T-helper 9 cell (primary cell): ENCODE results near the gene LGR4.

Experiments
- DNase-seq: peaks from one replicate; pipeline ENCODE4 v3.0.0-alpha.2; 2020

LGR4 gene

GRCh38 chr11:27373392-27373791 is 99.2 kb downstream of the LGR4 start:
- no peak for DNase-seq

DNA sequence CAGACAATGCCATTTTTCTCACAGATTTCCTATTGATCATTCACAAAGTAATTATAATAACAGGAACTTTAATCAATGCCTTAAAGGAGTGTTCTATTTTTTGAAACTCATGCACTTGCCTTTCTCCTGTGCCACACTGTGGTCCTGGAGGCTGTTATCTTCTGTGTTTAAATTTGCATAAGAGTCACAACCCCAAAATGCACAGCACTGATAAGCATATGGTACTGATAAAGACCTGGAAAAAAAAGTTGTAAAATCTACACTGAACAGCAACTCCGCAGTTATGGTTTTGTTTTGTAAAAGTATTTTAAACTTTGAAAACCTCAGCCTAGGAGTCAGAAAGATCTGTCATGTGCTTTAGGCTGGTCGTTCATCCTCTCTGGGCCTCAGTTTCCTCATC is 100.4 kb downstream of the LGR4 start:
- no peak for DNase-seq

DNA sequence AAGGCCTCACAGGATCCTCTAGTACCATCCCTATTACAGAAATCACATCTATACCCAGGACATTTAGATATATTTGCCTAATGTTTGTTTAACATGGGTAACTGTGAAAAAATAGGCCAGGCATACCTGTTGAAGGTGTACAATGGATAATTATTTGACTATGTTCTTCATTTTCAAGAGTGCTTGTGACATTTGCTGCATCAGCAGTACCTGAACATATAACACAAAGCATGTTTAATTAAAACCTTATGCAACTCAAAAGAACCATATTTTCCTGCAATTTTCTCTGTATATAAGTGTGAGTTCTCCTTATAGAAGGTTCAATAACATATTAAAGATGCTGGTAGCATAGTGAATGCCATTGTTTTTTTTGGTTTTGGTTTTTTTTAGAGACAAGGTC is 101.1 kb downstream of the LGR4 start:
- DNase-seq: no peak

DNA sequence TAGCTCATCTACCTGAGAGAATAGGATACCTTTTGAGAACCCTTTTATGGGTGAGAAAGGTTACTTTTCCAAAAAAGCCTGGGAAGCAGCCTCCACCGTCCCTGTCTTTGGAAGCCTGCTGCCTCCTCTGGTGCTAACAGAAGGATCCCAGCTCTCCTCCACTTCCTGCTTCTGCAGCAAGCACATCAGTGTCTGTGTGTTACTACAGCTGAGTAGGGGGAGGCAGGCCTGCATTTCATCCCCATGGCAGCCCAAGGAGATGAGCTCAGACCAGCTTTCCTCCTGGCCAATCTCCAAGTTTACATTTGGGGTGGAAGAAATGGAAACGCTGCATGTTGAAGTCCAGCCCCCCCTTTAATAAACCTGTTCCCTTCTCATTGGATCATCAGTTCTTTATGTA is 102.2 kb downstream of the LGR4 start:
- no peak for DNase-seq

DNA sequence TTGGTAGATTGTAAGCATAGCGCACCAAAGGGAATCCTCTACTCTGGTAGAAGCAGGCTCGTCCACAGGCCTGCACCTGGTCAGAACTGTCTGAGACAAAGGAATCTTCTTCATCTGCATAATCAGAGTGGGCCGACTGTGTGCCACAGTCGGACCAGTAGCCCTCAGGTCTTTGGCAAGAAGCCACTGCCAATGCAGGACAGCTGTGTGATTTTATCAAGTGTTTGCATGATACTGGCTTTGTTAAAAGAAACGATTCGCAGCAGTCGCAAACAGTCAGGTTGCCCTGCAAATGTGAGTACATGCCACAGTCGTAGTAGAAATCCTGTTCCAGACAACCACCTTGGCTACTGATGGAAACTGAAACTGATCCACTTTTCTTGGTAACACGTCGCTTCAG is 104.7 kb downstream of the LGR4 start:
- DNase-seq: no peak

DNA sequence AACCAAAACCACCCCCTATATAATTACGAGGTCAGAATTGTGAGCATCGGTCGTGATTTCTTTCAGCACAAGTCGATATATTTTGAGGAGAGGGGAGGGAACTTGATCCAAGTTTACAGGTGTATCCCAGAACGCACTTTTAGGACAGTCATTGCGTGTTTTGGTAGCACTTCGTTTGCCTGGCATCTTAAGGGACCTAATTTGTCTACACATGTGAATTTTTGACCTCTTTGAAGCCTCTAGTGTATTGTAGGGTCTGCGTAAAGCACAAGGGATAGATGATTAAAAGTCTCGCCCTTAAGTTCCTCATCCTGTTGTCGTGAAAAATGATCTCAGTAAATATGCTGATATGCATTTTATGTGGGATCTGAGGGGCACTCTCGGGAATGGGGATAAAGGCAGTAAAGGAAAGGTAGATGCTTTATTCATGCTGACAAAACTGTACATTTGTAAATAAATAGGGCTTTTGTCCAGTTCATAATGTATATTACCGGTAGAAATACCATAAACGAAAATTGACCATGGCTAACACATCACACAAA is 108.9 kb downstream of the LGR4 start:
- no peak for DNase-seq

- peak; percentile 79 for DNase-seq
Measured at GRCh38 chr11:27362749-27363575, 109.6 kb downstream of the LGR4 start, which contains the start of gene CCDC34. Gene CCDC34 (minus strand): TSS chr11:27363215. CDS start chr11:27363194, 21 bp downstream.

GRCh38 chr11:27361649-27362431 is 110.8 kb downstream of the LGR4 start:
- no peak for DNase-seq

GRCh38 chr11:27358296-27358695 is 114.3 kb downstream of the LGR4 start:
- no peak for DNase-seq

DNA sequence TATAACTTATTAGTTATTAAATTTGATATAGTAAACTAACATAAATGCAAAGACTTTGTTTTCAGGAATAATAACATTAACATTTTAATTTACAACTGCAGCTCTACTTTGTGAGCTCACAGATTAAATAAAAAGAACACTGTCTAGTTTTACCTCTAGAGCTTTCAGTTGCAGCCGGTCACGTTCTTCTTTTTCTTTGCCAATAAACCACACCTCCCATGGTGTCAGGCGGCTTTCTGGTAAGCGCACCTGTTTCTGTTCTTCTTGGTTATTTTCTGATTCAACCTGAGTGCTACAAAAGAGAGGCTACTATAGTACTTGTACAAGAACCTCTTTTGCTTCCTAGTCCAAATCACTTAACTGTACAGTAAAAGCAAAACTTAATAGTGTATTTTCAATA is 115.3 kb downstream of the LGR4 start:
- DNase-seq: no peak

- DNase-seq: no peak
Measured at GRCh38 chr11:27356624-27357222, 115.9 kb downstream of the LGR4 start.

DNA sequence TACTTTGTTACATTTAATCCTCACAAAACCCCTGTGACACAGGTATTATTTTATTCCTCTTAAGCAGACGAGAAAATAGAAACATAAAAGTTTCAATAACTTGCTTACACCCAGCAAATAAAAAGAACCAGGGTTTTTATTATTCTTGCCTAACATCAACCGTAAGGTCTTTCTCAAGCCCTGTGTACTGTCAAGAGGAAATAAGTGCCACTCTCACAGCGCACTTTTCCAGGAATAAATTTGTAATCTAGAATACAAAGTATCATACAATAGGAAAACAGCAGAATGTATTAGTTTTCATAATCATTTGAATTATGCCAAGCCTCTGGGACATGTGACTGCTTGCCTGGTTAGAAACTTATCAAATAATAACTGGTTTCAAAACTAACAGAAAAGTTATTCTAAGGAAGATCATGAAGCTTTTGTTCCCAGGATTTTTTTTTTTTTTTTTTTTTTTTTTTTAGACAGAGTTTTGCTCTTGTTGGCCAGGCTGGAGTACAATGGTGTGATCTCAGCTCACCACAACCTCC is 117.0 kb downstream of the LGR4 start:
- DNase-seq: no peak

GRCh38 chr11:27354359-27354965 is 118.1 kb downstream of the LGR4 start:
- DNase-seq: no peak

DNA sequence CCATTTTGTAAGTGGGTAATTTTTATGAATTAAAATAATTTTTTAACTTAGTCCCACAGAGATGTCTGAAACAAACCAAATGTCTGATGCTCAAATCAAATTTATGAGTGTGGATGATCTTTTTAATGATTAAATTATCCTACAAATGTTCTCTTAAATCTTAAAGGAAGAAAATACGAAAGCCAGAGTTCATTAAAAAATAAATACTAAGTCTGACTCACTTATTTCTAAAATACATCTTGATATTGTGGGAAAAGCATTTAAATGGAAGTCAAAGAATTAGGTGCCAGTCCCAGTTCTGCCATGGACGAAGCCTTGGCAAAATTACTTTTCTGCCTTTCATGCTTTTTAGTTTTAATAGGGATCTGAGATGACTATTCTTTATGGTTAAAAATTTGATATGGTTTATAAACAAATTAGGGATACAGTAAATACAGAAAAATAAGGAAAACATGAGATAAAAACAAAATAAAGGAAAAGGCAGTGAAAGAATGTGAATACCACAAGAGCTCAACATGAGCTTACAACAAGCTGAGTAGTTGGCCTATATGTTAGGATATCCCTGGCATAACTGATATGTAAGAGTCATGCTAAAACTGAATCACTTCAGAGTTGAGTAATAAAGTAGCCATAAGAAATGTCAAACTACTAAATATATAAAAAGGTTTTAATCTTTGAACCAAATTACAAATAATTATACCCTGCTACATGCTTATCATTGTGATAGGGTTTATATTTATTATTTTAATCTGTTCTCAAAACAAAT is 118.8 kb downstream of the LGR4 start:
- DNase-seq: no peak

- DNase-seq: no peak
Measured at GRCh38 chr11:27352781-27353180, 119.8 kb downstream of the LGR4 start.

- DNase-seq: no peak
Measured at GRCh38 chr11:27350511-27350910, 122.1 kb downstream of the LGR4 start.

DNA sequence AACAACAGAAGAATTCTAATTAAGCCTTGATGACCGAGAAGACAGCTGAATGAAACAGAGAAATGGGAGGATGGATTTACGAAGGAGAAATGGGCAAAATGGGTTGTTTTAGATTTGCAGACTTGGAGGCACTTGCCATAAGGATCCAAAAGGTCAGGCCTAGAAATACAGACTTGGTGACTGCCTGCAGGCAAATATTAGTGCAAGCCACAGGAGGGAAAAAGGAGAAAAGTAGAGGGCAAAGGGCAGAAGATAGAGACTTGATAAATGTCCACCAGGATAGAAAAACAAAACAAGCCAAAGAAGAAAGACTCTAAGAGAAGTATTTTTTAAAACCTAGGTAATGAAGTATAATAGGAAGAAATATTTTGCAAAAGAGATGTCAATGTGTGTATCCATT is 122.7 kb downstream of the LGR4 start:
- DNase-seq: no peak

- DNase-seq: no peak
Measured at GRCh38 chr11:27348340-27348873, 124.2 kb downstream of the LGR4 start.

DNA sequence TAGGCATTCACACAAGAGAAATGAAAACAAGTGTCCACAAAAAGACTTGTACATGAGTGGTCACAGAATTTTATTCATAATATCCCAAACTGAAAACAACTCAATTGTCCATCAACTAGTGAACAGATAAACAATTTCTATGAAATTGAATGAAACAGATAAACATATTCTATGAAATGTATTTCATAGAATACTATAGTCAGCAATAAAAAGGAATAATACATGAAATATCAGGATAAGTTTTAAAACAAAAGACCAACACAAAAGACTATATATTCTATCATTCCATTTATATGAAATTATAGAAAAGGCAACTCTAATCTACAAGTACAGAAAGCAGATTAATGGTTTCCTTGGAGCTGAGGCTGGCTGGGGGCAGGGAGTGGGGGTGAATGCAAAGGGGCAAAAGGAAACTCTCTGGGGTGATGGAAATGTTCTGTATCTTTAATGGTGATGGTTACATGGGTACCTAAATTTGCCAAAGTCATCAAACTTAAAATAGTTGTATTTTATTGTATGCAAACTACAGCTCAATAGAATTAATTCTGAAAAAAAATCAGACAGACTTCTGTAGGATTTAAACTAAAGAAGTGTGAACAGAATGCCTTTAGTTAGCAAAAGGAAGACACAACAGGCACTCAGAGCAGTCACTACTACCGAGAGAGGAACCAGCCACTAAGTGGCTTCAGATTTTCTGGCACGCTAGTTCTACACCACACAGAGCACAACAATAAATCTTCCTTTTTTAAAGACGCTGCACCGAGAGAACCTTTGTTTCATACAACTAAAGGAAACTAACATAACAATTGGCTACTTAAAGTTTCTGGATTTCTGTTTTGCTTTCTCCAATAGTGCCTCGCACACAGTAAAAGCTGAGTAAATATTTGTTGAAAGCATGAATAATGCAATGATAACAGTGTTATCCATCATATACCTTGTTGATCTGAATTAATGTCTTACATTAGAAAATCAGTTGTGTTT is 124.9 kb downstream of the LGR4 start:
- DNase-seq: no peak

DNA sequence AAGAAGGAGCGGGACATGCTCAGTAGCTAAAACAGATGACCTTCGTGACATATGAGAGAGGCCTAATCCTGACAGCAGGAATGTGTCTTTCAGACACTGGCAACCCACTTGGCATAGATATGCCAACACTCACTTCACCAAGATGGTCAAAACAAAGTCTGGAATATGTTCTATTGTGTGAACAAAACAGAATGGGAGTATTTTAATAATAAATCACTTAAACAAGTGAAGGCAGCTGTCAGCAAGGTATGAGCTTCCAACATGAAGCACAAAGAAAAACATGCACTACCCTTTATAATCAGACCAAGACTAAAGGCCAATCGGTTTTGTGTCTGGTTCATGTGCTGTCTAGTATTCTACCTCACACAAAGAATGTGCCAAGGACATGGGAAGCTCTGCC is 132.6 kb downstream of the LGR4 start:
- no peak for DNase-seq
